Endometrial microvascular endothelial cells (primary cell): Measurements from ENCODE around the gene CCL20. TPM values are rescaled to one million over a fixed set of nuclear protein-coding genes. Genes with fewer than 3 reads are reported as not detected.
"Not testable (repeated sequence)": the region's sequence is repeated elsewhere in the genome, so short reads cannot be mapped to it uniquely, and the experiment has no call there.

Source experiments
- in situ Hi-C: cut with HindIII; loops from 2 replicates; pipeline ENCODE4 v1.10.0; 2017; ENCODE audit warnings: low sequenced_read_pairs, low pct_unique_long_range_greater_than_20kb; ENCODE audit errors: inconsistent ontology term
- total RNA-seq: library from RNA; depleted of rRNA; stranded (reverse); fragments of >200 nt; gene quantifications from one replicate; pipeline ENCODE4 v1.2.3, GENCODE V29; 2015; ENCODE audit errors: inconsistent ontology term

Gene CCL20
- total RNA-seq, 1 donor from 2014 or later = 2.5 TPM

DNA sequence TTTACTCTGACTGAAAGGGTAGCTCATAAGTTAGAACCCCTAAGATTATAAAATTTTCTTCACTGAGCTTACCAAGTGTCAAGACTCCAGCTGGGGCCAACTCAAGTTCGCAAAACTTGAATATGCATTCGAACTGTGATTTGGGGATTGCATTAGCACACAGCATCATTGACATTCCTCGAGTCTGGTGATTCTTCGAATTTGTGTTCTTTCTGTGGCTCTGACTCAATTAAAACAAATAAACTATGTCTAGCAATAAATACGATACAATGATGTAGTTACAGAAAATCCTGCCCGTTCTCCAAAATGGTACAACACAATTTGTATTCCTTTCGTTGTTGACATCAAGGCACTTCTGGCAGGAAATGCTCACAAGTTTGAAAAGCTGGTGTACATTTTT, 11.1 kb downstream of the CCL20 start:
- in situ Hi-C loops = no loop called here

DNA sequence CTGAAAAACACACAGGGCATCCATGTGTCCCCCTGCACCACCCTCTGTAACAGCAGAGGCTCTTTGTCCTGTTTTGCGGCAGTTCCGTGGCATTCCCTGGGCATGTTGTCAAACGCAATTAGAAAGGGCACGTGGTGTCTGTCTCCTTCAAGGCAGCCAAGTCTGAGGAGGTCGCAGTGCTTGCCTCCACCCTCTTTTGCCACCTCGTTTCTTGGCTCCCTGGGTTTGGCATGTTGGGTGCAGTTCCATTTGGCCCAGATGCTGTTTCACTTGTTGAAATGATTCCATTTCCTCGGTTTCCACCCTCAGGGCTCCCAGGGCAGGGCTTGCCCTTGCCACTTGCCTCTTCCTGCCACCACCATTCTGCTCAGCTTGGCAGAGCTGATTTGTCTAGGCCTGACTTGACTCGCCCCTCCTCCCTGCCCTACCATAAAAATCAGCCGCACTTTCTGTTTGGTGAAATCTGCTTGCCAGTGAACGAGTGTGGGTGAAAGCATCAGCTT, 12.4 kb downstream of the CCL20 start:
- in situ Hi-C loops = no loop called here

DNA sequence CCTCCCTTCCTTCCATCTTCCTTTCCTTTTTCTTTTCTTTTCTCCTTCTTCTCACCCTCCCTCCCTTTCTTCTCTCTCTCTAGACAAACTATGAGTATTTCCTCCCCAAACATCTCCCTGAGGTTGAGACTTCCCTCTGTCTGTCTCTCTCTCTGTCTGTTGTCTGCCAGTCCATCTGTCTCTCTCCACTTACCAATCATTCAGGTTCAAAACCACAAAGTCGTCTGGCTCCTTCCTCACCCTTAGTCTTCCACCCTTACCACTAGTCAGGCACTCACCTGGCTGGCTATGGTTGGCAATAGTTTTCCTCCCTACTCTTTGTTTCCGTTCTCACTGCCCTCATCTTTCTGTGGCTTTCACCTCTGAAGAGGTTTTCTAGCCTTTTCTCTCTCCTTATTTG, 12.9 kb downstream of the CCL20 start:
- in situ Hi-C loops = no loop called here

DNA sequence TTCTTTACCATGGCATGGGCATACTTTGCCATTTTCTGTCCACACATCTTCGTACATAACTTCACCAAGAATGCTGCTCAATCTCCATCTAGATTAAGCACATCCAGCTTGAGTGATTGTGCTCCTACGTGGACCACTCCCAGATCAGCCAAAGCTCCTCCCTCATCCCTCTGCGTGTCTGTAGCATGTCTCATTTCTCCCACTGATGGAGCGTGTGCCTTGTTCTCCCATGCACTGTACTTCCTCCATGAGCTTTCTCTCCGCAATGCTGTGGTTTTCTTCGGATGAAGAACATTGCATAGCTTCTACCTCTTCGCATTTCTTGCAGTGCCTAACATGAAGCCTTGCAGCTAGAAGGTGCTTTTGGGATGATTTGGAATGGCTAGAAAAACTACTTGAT, 13.5 kb downstream of the CCL20 start:
- in situ Hi-C loops = no loop called here

DNA sequence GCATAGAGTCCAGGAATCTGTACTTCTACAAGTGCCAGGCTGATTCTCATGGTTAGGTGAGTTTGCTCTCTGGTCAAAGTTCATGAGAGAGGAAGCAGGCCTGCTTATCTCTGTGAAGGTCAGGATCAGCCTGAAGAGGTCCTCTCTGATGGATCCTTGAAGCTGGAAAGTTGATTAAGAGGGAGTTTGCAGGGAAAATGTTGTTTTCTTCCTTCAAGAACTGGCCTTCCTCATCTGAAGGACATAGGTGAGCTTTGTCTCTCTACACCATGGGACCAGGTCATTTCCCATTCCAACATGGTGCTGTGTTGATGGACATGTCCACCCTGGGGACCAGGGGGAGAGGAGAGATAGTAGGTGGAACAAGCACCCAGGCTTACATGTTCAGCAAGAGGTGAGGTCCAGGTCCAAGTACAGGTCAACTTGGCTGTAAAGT, 14.9 kb downstream of the CCL20 start:
- in situ Hi-C loops = no loop called here

DNA sequence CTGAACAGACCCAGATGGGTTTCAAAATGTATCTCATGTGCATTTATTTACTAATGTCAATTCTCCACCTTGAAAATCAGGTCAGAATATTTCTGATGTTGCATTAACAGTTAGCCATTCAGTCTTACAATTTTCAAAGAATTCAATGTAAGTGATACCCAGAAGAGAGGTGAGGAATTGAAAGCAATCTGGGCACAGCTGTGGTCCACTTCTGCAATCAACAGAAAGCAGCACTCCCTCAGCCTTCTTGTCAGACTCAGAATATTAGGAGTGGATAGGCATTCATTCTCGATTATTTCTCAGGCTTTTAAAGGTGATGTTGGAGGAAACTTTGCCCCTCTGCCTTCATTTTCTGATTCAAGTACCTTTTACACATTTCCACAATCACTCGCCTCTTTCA, 15.7 kb downstream of the CCL20 start:
- in situ Hi-C loops = no loop called here

DNA sequence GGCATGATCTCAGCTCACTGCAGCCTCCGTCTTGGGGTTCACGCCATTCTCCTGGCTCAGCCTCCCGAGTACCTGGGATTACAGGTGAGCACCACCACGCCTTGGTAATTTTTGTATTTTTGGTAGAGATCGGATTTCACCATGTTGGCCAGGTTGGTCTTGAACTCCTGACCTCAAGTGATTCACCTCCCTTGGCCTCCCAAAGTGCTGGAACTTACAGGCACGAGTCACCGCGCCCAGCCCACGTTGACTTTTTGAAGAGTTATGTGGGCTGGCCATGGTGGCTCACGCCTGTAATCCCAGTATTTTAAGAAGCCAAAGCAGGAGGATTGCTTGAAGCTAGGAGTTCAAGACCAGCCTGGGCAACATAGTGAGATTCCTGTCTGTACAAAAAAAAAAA, 20.8 kb downstream of the CCL20 start:
- in situ Hi-C loops = no loop called here

DNA sequence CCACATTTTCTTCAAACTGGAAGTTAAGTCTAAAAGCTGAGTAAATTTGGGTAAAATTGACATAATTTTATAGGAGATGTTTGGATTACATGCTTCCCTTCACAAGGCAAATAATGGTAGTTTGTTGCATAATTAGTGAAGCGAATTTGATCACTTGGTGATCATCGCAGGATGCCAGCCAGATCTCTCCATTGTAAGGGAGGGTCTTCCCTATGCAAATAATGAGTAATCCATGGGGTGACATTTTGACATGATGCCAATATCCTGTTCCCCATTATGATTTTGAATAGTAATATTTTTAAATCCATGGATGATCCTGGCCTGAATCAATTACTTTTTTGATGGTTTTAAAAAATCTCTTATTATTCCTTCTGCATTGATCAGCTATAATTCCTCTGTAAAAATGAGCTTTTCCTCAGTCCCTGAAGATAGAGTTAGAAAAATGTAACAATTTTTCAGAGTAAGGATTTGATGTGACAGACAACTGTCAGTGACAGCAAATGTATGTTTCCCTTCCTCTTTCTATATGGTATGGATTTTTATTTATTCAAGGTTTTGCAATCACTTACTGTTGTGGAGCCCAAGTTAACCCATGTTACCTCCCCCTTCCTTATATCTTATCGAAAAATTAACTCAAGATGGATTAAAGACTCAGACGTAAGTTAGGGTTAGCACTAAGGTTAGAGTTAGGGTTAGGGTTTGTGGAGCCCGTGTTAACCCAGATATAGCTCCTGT, 21.4 kb downstream of the CCL20 start:
- in situ Hi-C loops = no loop called here

DNA sequence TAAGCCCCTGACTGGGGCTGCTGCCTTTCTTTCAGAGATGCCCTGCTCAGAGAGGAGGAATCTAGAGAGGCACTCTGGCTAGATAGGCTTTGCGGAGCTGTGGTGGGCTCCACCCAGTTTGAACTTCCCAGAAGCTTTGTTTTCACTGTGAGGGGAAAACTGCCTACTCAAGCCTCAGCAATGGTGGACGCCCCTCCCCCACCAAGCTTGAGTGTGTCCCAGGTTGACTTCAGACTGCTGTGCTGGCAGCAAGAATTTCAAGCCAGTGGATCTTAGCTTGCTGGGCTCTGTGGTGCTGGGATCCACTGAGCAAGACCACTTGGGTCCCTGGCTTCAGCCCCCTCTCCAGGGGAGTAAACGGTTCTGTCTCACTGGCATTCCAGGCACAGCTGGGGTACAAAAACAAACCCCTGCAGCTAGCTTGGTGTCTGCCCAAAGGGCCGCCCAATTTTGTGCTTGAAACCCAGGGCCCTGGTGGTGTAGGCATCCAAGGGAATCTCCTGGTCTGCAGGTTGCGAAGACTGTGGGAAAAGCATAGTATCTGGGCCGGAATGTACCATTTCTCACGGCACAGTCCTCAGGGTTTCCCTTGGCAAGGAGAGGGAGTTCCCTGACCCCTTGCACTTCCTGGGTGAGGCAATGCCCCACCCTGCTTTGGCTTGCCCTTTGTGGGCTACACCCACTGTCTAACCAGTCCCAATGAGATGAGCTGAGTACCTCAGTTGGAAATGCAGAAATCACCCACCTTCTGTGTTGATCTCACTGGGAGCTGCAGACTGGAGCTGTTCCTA, 25.9 kb downstream of the CCL20 start:
- in situ Hi-C loops = not testable (repeated sequence)

DNA sequence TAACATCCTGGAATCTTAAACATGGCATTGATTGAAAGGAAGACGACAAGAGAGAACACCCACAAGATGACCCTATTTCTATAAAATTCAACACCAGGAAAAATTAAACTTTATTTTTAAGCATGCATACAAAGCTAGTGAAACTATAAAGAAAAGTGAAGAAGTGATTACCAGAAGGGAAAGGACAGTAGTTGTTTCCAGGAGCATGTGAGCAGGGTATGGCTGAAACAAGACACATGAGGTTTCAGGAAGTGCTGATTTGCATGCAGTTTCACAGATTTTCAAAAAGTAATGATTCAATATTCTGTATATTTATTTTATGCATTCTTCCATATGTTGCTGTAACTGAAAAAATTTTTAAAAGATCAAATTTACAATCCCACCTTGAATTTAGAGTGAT, 33.2 kb downstream of the CCL20 start:
- in situ Hi-C loops = no loop called here

DNA sequence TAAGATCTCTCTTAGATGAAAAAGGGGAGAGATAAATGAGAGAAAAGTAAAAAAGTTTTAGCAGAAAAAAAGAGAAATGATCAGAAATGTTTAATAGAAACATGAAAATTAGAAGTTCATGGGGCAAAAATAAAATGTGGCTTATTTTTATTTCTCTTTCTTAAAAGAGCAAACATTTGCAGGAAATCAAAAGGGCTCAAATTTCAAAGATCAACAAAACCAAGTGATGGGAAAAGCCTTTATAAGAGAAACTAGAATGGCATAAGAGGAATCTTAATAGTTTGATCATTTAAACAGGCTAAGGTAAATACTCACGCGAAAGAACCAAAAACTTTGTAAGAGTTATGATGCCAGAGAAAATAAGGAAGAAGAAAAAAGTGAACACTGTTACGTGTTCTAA, 34.5 kb downstream of the CCL20 start:
- in situ Hi-C loops = no loop called here

DNA sequence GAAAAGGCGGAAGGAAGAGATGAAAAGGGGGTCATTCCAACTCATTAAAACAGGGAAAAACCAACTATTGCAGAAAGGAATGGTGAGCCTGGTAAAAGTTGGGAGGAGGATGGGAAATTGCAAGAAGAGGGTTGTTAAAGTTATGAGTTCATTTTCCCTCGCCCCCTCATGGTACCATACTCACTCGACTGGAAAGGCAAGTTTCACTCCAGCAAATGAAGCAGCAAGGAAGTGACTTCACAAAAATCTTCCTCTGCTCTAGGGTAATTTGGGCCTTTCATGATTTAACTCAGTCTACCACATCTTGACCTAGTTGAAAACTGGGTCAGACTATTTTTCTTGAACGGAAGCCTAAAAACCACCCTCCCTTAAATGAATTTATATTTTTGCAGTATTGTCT, 34.9 kb downstream of the CCL20 start:
- in situ Hi-C loops = no loop called here

DNA sequence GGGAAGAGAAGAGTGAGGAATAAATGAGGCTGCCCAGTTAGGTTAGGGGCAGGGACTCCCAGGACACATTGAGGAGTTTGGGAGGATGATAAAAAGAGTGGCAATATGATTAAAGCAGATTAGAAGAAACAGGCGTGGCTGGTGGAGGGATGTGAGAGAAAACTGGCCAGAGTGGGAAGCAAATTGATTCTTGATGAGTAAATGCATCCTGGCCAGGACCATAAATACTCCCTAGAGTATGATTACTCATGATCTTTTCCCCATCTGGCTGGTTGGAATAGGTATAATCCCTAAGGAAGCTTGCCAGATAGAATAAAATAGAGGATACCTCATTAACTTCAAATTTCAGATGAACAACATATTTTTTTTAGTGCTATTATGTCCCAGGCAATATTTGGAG, 36.3 kb downstream of the CCL20 start:
- in situ Hi-C loops = loop anchor here (10.0 kb wide), 1 partner anchor 55 kb away; no protein-coding TSS in a partner anchor

DNA sequence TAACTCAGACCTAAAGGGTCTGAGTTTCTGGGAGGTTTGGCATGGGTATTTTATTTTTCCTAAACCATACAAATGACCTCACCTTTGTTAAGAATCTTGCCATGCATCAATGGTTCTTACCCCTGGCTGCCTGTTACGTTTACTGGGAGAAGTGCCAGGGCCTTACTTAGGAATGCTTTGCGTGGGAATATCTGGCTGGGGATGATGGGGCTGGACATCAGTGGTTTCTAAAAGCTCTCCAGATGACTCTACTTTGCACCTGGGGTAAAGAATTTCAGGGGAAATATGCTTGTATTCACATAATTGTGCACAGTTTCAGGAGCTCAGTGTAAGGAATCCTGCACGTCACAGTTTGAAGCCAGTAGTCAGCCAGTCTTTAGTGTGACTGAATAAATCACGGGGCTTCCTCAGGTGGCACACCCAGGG, 39.6 kb downstream of the CCL20 start:
- in situ Hi-C loops = loop anchor here (10.0 kb wide), 1 partner anchor 58 kb away; no protein-coding TSS in a partner anchor

DNA sequence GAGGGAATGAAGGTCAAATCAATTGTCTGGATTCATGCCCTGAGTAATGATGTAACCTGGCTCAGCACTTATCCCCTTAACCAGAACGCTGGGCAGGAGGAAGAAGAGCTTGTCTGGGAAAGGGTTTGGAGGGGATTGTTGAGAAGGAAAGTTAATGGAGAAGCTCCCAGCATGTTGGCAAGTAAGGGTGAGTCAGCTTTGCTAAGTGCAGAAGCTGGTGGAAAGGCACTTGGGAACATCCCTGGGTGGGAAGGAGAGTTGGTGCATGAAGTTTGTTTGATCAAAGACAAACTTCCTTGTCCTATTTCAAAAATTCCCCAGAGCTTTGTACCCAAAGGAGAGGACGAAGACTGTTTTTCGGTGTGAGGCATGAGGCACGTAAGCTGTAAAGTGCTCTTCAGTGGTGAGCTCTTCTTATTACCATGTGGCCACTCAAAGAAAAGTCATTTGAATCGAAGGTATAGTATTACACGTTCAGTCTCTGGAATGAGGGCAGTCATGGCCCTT, 40.2 kb downstream of the CCL20 start:
- in situ Hi-C loops = loop anchor here (10.0 kb wide), 1 partner anchor 59 kb away; no protein-coding TSS in a partner anchor

DNA sequence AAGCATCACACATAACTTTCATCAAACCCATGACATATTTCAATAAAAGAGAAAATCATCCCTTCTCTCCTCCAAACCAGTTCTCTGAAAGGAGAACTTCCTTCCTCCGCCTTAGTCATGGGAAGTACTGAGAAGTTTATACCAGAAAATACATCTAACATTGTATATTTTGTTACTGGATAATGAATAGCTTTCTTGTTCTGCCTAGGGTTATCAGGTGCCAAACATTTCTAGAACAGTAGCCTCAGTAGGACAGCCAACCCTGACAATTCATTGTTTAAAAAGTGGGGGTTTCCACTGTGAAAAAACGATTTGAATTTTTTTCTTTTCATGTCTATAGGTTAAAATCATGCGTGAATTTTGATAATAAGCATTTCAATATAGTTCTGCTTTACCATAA, 41.8 kb downstream of the CCL20 start:
- in situ Hi-C loops = loop anchor here (10.0 kb wide), 1 partner anchor 61 kb away; no protein-coding TSS in a partner anchor

DNA sequence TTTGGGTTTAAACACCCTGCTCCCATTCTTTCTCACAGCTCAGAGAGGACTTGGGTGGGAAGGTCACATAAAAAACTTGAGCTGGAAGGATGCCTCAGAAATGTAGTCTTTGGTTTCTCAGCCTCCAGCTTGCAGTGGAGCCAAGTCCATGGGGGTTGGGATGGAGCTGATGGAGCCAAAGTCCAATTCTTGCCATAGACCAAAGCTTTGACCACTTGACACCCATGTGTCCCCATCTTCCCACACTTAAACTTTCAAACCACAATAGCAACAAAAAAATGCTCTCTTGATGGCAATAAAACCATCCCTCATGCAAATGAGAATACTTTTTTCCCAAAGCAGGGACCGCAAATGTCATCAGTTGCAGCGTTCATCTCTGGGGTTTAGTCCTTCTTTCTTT, 43.1 kb downstream of the CCL20 start:
- in situ Hi-C loops = loop anchor here (10.0 kb wide), 1 partner anchor 62 kb away; no protein-coding TSS in a partner anchor

DNA sequence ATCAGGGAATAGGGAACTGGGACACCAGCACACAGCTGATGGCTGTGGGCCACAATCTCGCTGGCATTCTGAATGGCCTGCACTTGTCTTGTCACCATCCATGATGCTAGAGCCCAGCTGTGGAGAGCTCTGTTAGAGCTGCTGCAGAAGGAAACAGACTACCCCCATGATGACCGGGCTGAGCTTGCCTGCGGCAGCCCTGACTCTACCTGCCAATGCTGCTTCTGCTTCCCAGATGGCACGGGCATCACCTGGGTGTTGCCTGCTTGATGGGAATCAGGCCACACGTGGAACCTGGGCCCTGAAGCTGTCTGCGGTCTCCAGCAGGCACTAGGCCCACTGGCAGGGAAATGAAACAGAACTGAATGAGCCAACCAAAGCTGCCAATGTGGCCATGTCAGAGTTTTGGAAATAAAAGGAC, 46.6 kb downstream of the CCL20 start:
- in situ Hi-C loops = no loop called here

DNA sequence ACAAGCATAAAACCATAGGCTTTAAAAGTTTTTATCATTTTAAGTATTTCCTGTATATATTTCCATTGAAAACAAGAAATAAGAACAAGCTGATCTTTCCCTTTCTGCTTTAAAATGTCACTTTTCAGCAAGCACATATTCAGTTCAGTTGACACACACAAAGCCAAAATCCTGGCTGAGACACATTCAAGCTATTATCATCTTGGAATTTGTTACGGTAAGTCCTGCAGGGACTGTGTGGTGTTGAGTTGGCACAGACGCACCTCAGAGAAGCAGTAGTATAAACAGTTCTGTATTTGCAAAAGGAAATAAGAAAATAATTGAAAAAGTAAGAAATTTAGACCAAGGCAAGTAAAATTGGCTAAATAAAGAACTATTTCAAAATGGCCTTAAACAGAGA, 47.4 kb downstream of the CCL20 start:
- in situ Hi-C loops = no loop called here
